OCI-LY7 (cell line): ENCODE results near the gene RSPH3. TPM values are rescaled to one million over a fixed set of nuclear protein-coding genes. Genes with fewer than 3 reads are reported as not detected.

Experiments
- BruUV-seq: library from RNA; stranded (reverse); fragments of 400-500 nt; replicated peaks from 2 replicates; lab custom pipeline; 2021; lab: Mats Ljungman, UMichigan
- CTCF ChIA-PET: fragments of 300-600 bp; sonication (Branson Sonifier 250); formaldehyde crosslinking; loops from one replicate; lab custom pipeline; 2022; ENCODE audit warnings: antibody characterized with exemption; ENCODE audit not compliant: unreplicated experiment; lab: Charles Lee
- POLR2A ChIA-PET: fragments of 300-600 bp; sonication (Branson Sonifier 250); formaldehyde crosslinking; loops from one replicate; lab custom pipeline; 2022; ENCODE audit warnings: antibody characterized with exemption; lab: Charles Lee
- DNase-seq: peaks from one replicate; pipeline ENCODE4 v3.0.0-alpha.2; 2015; ENCODE audit warnings: low spot score
- H2AFZ ChIP-seq: fragments of 200-600 bp; sonication (generic), shearing (Covaris generic); 2 replicates; pipeline ENCODE4 v1.6.1; 2014; ENCODE audit warnings: mild to moderate bottlenecking, antibody characterized with exemption, low read length, moderate library complexity
- H3K27ac ChIP-seq: fragments of 200-600 bp; sonication (generic); 2 replicates; pipeline ENCODE4 v1.5.1; 2014; ENCODE audit warnings: mixed run types, low read depth, mild to moderate bottlenecking, moderate library complexity, low read length, inconsistent platforms; ENCODE audit not compliant: poor library complexity, severe bottlenecking
- H3K36me3 ChIP-seq: fragments of 200-600 bp; sonication (generic); 2 replicates; pipeline ENCODE4 v1.6.1; 2014; ENCODE audit warnings: mild to moderate bottlenecking, antibody characterized with exemption, low read length, moderate library complexity, mixed read lengths; ENCODE audit not compliant: insufficient read depth
- H3K4me1 ChIP-seq: fragments of 200-600 bp; sonication (generic); 2 replicates; pipeline ENCODE4 v1.5.1; 2014; ENCODE audit warnings: mild to moderate bottlenecking, low read length; ENCODE audit not compliant: insufficient read depth, poor library complexity, severe bottlenecking
- H3K4me2 ChIP-seq: fragments of 200-600 bp; sonication (generic); 2 replicates; pipeline ENCODE4 v1.6.1; 2014; ENCODE audit warnings: mild to moderate bottlenecking, low read length
- H3K4me3 ChIP-seq: fragments of 200-600 bp; sonication (generic); 2 replicates; pipeline ENCODE4 v1.5.1; 2014; ENCODE audit warnings: mild to moderate bottlenecking, low read depth, low read length; ENCODE audit not compliant: poor library complexity, severe bottlenecking
- H3K79me2 ChIP-seq: fragments of 200-600 bp; sonication (generic); 2 replicates; pipeline ENCODE4 v1.6.1; 2016; ENCODE audit warnings: low read depth, mild to moderate bottlenecking, low read length, moderate library complexity, mixed read lengths; ENCODE audit not compliant: insufficient read depth
- H3K9me2 ChIP-seq: fragments of 200-600 bp; sonication (generic); 2 replicates; pipeline ENCODE4 v1.6.1; 2016; ENCODE audit warnings: mild to moderate bottlenecking, low read length, mixed read lengths; ENCODE audit not compliant: insufficient read depth
- H3K9me3 ChIP-seq: fragments of 200-600 bp; sonication (generic); 2 replicates; pipeline ENCODE4 v1.6.1; 2014; ENCODE audit warnings: mild to moderate bottlenecking, mixed run types, low read length, mixed read lengths
- H4K20me1 ChIP-seq: fragments of 200-600 bp; sonication (generic); 2 replicates; pipeline ENCODE4 v1.6.1; 2014; ENCODE audit warnings: mild to moderate bottlenecking, antibody characterized with exemption, low read length, moderate library complexity, mixed read lengths; ENCODE audit not compliant: insufficient read depth
- CTCF ChIP-seq: fragments of 200-600 bp; sonication (generic); conservative IDR thresholded peaks from 2 replicates; pipeline ENCODE4 v1.5.1; 2014; ENCODE audit warnings: mild to moderate bottlenecking, antibody characterized with exemption, low read length, moderate library complexity, mixed read lengths
- EZH2phosphoT487 ChIP-seq: fragments of 200-600 bp; sonication (generic); IDR thresholded peaks from 2 replicates; pipeline ENCODE4 v1.6.1; 2018; ENCODE audit warnings: low read depth, borderline replicate concordance, mild to moderate bottlenecking, mixed run types, antibody characterized with exemption, low read length, moderate library complexity, mixed read lengths
- intact Hi-C: fragments of 100-400 bp; cut with micrococcal nuclease; formaldehyde crosslinking; loops from one replicate; pipeline ENCODE4 v1.10.0; 2022; ENCODE audit not compliant: unreplicated experiment
- total RNA-seq, 2 experiments: library from RNA; depleted of rRNA in 1 of 2; stranded (reverse); fragments of >200 nt in 1 of 2; shearing (Covaris generic) in 1 of 2; gene quantifications; 2 replicates each; pipeline ENCODE4 v1.2.3, GENCODE V29; 2014 to 2022

RSPH3 gene
- total RNA-seq, 2 experiments from 2014 or later: 2.7 to 6.5 TPM

- POLR2A ChIA-PET: interaction anchor here (0.7 to 8.0 kb wide), 2 partner anchors 13 to 99 kb away, joined by 3 to 56 read pairs; no protein-coding TSS in a partner anchor
- Histone ChIP-seq H3K27ac (no peak overlapping the region), H3K4me2 (no peak overlapping the region), H3K36me3 (no peaks in the 10 kb centered on the region), H4K20me1 (no peaks in the 10 kb centered on the region), H3K9me3 (no peaks in the 10 kb centered on the region), H3K79me2 (peaks cover 10% of the 10 kb centered on the region; the same call in 1 of the 2 replicates), H2AFZ (no peak overlapping the region), H3K4me3 (no peak overlapping the region), H3K4me1 (peaks cover 35% of the 10 kb centered on the region), H3K9me2 (no peaks in the 10 kb centered on the region)
- CTCF ChIA-PET: interaction anchor here (1.3 kb wide), 1 partner anchor 99 kb away, joined by 4 read pairs; no protein-coding TSS in a partner anchor
- intact Hi-C loops: no loop called here
- DNase-seq: no peak
- TF ChIP-seq EZH2phosphoT487: no peak
- TF ChIP-seq CTCF: no peak
- BruUV-seq: no TSS peak
Observed at GRCh38 chr6:159005436-159005835, 5.4 kb upstream of the RSPH3 start.

GRCh38 chr6:159004592-159004991 lies 4.6 kb upstream of the RSPH3 start:
- Histone ChIP-seq H3K9me3 (no peaks in the 10 kb centered on the region), H3K36me3 (no peaks in the 10 kb centered on the region), H3K79me2 (peaks cover 13% of the 10 kb centered on the region; the same call in 1 of the 2 replicates), H3K4me1 (peaks cover 28% of the 10 kb centered on the region), H2AFZ (no peak overlapping the region), H3K4me3 (no peak overlapping the region), H4K20me1 (no peaks in the 10 kb centered on the region), H3K27ac (no peak overlapping the region), H3K9me2 (no peaks in the 10 kb centered on the region), H3K4me2 (no peak overlapping the region)
- no peak for DNase-seq
- intact Hi-C loops: no loop called here
- CTCF ChIA-PET: interaction anchor here (0.6 to 1.3 kb wide), 2 partner anchors 99 kb away, joined by 3 to 4 read pairs; no protein-coding TSS in a partner anchor
- TF ChIP-seq EZH2phosphoT487: no peak
- TF ChIP-seq CTCF: no peak
- POLR2A ChIA-PET: interaction anchor here (0.6 to 8.0 kb wide), 3 partner anchors 100 to 346 kb away, joined by 3 to 56 read pairs (median 3); no protein-coding TSS in a partner anchor
- BruUV-seq: no TSS peak

DNA sequence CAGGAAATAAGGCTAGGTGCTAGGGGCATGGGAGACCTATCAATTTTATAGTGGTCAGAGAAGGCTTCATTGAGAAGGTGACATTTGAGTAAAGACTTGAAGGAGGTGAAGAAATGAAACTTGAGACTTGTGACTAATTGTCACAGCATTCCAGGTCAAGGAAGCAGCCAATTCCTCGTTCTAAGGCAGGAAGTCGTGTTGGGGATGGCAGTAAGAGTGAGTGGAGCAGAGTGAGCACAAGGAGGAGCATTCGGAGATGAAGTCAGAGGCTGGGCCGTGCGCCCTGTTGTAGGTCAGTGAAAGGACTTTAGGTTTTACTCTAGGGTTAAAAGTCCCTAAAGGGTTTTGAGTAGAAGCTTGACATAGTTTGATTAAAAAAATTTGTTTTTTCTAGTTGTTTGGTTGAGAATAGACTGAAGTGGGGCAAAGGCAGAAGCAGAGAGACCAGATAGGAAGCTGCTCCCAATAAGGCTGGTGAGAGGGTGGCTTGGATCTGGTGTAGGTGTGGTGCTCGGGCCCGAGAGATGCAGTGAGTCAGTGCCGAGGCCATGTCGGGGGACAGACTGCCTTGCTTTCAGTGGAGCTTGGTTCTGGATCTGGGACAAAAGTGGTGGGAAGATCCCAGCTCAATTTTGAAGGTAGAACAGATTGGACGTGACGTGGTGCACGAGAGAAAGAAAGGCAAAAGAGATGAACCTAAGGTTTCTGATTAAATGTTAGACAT lies 2.6 kb upstream of the RSPH3 start:
- Histone ChIP-seq H2AFZ (no peak overlapping the region), H4K20me1 (no peaks in the 10 kb centered on the region), H3K4me1 (peaks cover 17% of the 10 kb centered on the region), H3K27ac (no peak overlapping the region), H3K4me3 (no peak overlapping the region), H3K79me2 (peaks cover 13% of the 10 kb centered on the region; the same call in 1 of the 2 replicates), H3K9me2 (no peaks in the 10 kb centered on the region), H3K4me2 (no peak overlapping the region), H3K9me3 (no peaks in the 10 kb centered on the region), H3K36me3 (no peaks in the 10 kb centered on the region)
- intact Hi-C loops: no loop called here
- TF ChIP-seq CTCF (no peak), EZH2phosphoT487 (no peak)
- no peak for DNase-seq
- no TSS peak for BruUV-seq
- CTCF ChIA-PET: no interaction called here
- POLR2A ChIA-PET: interaction anchor here (0.7 to 1.7 kb wide), 6 partner anchors 8 to 375 kb away, joined by 3 to 5 read pairs (median 4); no protein-coding TSS in a partner anchor
